ENCODE results near the gene CLDN5.

CLDN5 gene

DNA sequence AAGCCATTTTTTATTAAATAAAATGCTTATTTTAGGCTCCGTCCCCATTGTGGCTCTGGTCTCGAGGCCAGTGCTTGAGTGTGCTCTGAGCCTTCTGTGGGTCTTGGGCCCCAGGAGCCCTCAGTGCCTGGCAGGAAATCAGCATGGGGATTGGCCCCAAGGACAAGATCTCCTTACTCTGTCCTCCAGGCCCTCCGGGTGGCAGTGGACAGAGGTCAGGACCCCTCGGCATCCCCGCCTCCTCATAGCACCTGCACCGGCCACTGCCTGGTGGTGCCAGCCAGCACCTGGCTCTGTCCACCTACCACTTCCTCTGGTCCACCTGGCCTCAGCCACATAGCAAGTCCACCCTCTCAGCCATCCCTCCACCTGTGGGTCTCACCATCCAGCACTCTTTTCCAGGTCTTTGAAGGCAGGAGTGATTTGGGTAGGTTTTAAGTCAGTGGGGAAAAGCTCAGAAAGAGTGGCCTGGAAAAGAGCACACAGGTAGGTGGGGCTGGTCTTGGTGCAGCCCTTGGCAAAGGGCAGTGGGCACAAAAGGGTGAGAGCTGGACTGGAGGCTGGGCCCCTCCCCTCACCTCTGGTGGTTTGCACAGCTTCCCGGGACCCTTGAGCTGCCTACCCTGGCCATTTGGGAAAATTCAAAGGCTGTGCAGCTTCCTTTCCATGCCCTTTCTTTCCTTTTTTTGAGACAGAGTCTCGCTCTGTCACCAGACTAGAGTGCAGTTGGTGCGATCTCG, 3.5 kb downstream of the CLDN5 start:
- DNase-seq = no peak

DNA sequence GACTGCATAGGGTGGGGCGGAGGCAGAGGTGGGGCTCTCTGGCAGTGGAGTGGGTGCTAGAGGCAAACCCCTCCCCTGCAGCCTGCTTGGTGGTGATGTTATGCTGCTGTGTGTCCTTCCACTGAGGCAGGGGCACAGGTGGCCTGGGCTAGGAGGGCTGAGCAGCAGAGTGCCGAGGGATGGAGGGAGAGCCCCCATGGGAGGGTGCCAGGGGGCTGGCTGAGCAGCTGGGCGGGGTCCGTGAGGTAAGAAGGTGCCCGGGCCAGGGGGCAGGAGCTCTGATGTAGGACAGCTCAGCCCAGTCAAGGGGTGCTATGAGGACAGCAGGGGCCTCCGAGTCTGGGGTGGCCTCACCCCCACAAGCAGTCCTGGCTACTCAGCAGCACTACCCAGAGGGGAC, 4.2 kb downstream of the CLDN5 start:
- DNase-seq = no peak

DNA sequence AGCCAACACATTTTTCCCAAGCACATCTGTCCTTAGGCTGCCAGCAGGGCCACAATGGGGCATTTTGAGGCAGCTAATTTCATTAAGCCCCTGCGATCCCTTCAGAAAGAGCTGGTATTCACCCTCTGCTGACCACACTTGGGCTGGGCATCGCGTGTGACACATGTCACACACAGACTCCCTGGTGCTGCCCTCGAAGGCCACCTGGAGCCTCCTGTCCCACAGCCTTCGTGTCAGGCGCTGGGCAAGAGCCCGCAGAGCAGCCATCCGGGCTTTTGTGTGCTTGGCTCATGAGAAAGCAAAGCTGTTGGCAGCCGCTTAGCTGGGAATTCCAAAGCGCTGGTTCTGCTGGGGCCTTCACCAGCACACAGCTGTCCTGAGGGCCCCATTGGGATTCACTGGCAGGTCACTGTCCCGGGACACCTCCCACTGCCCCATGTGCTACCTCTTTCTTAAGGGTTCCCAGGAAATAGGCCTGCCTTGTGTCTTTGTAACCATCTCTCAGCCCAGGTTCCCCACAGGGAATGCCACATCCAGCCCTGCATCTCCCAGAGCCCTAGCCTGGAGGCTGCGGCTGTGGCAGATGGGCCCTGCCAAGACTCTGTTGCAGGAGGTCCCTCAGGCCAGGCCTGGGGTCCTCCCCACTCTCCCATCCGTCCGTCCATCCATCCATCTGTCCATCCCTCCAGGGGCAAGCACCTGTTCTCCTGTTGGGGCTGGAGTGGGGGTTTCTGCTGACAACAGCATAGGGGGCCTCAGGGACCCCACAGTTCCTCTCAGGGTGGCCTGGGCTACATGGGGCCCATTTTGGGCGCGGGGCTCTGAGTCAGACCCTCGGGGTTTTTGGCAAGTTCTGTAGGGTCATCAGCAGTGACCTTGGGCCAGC, 4.9 kb downstream of the CLDN5 start:
- no peak for DNase-seq

DNA sequence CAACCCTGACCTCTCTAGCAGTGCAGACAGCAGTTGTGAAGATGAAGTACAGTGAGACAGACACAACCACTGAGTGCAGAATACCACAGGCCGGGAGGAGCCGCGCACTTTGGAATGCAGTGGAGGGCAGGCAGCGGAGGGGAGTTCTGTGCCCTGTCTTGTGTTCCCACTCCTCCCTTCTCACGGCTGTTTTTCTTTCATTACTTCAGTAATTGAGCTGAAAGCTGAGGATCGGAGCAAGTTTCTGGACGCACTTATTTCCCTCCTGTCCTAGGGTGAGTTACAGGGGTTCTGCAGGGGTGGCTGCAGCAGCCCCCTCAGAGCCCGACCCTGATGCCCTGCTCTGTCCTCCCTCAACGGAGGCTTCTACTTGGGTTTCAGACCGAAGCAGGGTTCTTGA, 5.6 kb downstream of the CLDN5 start:
- no peak for DNase-seq

DNA sequence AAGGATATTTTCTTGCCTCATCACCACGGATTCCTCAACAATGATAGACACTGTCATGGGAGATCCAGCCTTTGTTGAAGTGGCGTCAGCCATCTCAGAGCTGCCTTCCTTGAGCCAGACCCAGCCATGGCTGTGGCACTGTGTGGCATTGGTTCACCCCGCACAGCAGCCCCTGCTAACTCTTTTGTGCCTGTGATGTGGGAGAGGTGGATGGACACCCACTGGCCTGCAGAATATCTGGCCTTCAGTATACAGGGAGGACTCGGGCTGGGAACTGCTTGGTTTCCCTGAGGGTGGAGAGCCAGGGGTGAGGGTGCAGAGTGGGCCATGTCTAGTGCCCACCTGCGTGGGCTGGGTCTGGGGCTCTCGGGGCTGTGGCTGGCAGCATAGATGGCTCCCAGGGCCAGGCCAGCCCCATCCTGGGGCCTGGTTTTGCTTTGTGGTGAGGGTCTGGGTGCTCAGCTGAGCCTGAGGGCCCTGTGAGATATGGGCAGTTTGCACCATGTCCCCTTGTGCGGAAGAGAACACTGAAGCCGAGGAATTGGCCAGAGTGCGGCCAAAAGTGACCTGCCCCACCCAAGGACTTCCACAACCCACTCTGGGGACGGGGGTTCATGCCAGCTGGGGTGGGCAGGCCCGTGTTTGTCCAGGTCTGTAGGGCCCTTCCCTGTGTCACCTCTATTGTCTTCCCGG, 6.1 kb downstream of the CLDN5 start:
- no peak for DNase-seq

DNA sequence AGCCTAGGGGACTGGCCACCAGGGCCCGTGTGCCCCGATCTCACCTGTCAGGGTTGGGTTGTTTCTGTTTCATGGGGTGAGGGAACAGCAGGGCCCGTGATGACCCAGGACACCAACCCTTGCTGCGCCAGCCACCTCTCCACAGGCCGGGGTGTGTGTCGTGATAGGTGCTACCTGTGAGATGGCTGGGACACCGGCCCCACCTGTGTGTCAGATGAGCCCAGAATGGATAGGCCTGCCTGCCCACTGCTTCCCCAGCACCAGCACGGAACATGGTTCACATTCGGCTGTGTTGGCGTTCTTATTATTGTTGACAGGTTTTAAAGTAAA, 7.1 kb downstream of the CLDN5 start:
- DNase-seq = no peak

DNA sequence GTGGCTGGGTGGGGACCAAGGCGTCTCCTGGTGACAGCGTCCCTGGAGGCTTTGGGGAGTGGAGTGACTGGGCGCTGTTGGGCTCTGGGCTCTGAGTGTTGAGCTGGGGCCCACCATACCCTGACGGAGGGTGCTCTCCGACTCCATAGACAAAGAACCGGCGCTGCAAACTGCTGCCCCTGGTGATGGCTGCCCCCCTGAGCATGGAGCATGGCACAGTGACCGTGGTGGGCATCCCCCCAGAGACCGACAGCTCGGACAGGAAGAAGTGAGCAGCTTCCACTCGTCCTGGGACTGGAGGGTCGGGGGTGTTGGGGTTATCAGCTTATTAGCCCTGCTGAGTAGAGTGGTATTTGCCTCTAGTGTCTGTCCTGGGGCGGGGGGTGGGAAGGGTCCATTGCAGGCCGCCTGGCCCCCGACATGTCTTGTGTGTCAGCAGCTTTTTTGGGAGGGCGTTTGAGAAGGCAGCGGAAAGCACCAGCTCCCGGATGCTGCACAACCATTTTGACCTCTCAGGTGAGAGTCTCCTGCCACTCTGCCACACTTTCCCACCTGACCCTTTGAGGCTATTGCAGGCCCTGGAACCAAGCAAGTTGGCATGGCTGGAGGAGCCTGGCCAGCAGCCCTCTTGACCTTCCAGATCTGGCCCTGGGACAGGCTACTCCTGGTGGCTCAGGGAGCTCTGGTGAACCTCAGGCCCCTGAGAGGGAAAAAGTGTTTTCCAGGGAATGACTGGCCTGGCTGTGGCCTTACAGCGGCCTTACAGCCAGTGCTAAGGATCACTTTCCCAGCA, 7.6 kb downstream of the CLDN5 start:
- no peak for DNase-seq

DNA sequence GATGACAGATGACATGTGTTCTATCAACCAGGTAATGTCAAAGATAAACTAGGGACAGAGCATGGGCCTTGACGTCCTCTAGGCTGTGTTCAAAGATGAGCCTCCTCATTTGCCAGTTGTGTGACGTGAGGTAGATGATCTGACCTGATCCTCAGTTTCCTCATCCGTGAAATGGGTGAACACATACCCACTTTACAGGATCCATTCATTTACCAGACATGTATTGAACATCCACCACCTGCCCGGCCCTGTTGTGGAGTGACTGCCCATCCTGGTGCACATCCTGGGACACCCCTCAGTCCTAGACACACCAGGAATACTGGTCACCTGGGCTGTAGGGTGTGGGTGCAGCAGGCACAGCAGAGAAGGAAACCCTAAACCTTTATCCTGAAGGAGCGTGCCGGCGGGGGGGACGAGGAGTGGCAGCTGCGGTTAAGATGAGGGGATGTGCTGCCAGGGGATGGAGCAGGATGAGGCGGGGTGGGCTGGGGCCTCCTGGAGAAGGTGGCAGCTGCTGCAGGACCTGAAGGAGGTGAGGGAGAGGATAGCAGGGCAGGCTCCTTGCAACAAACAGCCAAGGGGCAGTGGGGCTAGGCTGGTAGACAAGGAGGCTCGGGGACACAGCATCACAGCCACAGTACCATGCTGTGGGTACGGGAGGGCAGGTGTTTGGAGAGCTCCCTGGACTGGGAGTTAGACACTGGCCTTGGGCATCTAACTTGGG, 8.4 kb downstream of the CLDN5 start:
- no peak for DNase-seq

DNA sequence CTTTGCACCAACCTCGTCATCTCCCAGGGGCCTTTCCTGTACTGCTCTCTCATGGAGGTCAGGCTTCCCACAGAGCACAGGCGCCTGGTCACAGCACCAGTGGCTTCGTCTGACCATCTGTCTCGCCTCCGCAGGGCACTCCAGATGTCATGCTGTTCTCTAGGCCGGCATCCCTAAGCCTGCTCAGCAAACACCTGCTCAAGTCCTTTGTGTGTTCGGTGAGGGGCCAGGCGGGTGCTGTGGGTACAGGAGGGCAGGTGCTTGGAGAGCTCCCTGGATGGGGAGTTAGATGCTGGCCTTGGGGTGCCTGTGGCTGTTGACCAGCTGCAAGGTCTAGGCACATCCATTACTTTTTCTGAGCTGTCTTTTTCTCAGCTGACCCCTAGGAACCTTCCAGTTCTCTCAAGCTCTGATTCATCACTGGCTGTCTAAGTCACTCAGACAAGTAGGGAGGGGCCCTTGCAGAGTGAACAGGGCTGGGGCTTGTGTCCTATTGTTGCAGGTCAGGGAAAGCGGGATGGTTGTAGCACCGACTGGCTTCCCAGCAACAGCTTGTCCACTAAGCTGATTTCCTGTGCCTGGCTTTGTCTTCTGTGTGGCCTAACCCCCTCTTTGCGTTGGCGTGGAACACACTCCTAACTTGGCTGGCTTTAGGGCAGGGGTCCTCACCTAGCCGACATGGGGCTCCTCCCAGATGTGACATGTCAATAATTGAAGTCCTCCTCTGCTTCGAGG, 9.2 kb downstream of the CLDN5 start:
- no peak for DNase-seq

DNA sequence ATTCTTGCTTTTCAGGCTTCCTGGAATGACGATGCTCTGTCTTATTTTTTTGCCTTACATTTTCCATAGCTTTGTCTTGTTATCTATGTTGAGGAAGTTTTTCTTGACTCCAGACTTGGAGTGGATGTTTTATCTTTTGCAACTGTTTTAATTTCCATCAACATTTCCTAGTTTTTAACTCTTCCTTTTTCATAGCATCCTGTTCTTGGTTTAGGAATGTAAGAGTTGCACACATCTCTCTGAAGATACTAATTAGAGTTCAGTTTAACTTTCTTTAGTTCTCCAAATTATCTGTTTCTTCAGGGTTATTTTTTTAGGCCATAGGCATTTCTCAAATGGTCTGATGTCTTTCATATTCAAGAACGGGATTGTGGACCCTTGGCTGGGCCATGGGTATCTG, 10.4 kb downstream of the CLDN5 start:
- DNase-seq = no peak

DNA sequence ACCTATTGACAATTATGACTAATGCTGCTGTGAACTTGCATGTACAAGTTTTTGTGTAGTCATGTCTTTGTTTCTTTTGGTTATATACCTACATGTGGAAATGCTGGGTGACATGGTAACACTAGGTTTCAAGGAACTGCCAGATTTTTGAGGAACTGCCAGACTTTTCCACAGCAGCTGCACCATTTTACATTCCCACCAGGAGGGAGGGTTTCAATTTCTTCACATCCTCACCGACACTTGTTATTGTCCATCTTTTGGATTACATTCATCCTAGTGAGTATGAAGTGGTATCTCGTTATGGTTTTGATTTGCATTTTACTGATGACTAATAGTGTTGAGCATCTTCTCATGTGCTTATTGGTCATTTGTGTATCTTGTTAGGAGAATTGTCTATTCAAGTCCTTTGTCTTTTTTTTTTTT, 13.3 kb downstream of the CLDN5 start:
- DNase-seq = no peak

DNA sequence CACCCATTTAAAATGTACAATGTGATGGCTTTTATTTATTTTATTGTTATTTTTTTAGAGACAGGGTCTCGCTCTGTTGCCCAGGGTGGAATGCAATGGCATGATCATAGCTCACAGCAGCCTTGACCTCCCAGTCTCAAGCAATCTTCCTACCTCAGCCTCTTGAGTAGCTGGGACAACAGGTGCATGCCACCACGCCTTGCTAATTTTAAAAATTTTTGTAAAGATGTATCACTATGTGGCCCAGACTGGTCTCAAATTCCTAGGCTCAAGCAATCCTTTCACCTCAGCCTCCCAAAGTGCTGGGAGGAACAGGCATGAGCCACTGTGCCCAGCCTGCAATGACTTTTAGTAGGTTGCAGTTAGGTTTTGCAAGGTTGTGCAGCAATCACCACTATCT, 14.3 kb downstream of the CLDN5 start:
- no peak for DNase-seq

DNA sequence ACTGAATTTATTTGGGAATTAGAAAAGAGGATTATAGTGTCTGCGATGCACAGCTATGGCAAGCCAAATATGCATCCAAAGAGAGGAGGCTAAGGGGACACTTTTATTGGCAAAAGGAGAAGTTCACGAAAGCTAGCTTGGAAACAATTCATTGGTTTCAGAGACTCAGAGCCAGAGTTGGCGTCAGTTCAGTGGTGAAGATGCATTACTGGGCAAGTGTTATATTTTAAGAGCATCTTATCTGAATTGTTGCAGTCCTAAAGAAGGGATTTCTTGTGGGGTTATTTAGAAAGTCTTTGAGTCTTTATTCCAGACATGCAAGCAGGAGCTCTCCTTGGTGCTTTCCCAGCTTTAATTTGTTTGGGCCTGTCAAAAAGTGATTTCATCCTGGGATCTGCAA, 15.0 kb downstream of the CLDN5 start:
- DNase-seq = no peak

DNA sequence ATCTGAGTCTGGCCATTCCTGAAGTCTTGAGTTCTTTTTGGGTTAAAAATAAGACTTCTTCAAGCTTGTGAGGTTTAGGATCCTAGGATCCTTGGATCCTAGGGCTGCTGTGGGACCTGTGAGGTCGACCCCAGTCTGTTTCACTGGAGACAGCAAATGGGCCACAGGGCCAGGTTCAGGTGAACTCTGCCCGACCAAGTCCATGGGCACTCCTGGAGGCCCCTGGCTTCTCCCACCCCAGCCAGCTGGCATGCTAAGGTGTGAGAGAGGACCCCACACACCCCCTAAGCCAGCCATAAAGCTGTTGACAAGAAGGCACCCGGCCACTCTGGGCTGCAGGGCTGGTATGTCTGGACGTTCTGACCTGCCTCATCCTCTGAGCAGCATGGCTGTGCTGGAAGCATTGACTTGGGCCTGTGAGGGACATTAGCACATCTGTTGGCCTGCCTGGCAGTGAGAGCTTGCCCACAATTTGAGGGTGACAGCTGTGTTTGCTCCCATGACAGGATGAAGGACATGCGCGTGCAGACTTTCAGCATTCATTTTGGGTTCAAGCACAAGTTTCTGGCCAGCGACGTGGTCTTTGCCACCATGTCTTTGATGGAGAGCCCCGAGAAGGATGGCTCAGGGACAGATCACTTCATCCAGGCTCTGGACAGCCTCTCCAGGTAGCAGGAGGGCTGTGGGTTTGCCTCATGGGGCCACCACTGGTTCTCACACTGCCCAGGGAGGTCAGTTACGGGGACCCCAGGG, 16.0 kb downstream of the CLDN5 start:
- DNase-seq = no peak

DNA sequence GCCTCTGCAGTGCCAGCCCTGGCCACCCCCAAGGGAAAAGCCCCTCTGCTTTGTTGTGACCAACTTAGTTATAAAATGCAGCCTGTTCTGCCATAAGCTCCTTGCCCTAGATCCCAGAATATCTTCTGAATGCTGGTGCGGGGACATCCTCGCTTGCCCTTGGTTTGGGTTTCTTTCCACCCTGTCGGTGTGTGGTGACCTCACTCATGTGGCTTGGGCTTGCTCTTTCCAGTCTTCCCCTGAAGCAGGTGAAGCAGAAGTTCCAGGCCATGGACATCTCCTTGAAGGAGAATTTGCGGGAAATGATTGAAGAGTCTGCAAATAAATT, 16.7 kb downstream of the CLDN5 start:
- DNase-seq = no peak

DNA sequence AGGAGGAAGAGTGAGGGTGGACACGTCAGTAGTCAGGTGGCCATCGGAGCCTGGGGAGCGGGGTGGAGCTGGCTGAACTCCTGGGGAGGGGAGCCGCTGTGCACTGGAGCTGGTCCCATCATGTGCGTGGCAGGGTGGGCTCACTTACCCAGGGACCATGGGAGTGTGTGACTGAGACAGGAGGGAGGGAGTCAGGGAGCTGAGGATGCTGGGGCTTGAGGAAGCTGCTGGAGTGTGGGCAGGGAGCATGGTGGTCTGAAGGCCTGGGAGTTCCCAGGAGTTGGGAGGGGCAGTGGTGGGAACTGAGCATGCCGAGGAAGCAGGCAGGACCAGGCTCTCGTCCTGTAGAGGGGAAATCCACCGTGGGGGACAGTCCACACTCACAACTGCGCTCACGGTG, 18.0 kb downstream of the CLDN5 start:
- no peak for DNase-seq

DNA sequence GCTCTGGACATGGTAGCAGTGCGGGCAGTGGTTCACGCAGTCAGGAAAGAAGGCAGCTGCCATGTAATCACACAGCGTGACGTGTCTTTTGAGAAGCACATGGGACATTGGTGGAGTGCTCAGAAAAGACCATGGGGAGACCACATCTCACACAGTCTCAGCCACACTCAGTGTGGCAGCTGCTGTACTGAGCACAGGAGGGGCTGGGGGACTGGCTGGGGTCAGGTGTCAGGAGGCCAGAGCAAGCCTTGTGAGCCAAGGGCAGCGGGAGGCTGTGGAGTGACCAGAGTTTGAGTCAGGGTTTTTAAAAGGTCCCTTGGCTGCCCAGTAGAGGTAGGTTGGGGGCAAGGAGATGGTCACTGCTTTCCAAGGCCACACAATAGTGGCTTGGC, 18.5 kb downstream of the CLDN5 start:
- no peak for DNase-seq

DNA sequence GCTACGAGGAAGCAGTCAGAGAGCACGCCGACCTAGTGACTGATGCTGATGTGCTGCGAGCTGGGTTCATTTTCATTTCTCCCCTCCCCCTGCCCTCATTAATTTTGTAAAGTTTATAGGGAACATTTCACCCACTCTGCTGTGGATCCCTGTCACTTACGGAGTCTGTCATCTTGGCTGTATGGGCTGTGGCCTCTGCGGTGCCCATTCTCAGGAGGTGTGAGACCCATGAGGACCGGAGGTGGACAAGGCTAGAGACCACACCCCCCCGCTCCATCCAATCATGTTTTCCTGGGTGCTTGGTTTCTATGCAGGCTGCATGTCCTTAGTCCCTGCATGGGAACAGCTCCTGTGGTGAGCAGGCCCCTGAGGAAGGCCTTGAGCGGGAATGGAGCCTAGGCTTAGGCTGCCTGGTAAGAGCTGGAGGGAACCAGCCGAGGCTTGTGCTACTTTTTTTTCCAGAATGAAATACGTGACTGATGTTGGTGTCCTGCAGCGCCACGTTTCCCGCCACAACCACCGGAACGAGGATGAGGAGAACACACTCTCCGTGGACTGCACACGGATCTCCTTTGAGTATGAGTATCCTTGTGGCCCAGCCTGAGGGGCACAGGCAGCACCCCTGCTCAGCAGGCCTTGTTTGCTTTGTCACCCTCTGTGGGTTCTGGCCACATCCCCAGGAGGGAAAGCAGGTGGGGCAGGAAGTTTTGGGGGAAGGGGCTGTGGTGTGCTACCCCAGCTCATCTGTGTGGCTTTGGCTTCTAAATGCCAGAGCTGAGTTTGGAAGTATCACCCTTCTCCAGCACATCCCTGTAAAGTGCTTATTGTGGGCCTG, 19.1 kb downstream of the CLDN5 start:
- no peak for DNase-seq

DNA sequence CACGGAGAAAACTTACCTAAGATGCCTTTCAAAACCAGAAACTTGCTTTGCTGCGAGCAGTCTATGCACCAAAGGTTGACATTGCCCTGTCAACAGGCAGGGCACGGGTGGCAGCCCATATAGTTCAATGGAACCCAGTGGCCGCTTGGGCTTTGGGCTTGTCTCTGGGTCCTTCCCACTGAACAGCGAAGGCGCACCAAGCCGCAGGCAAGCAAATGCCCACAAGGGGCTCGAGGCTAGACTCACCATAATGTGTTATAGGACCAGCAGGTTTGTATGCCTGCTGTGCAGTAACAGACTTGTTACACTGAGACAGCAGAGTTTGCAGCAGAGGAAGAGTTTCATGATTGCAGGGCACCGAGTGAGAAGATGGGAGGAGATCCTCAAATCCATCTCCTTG, 20.3 kb downstream of the CLDN5 start:
- no peak for DNase-seq

DNA sequence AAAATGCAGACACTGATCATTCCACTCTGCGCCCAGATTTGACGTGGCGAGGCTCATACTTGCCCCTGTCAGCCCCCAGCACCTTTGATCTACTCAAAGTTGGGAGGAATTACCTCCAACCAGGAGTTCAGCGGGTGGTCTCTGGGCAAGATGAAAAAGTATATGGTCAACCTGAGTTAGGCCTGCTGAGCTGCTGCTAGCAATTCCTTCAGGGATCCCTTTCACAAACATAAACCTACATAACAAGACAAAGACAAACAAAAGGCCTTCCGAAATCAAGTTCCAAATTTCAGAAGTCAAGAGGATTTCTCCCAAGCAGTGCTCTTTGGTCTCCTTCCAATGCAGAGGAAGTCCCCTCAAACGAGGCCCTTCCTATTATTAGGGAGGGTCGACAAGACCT, 20.8 kb downstream of the CLDN5 start:
- DNase-seq = no peak
